Naive thymus-derived CD8-positive, alpha-beta T cell (primary cell): Measurements from ENCODE around the gene ATN1. TPM values are rescaled to one million over a fixed set of nuclear protein-coding genes. Genes with fewer than 3 reads are reported as not detected.
A peak's percentile ranks its signal among the peaks of the same experiment; 100 is the strongest.

Experiments used
- ATAC-seq, 2 donors: fragments of 150-1000 bp; cut with Tn5 transposase in 1 of 2; sonication (Bioruptor Pico), chemical (Tn5 transposase) in 1 of 2; 1 replicate in 1 of 2; 2 replicates in 1 of 2; pipeline ENCODE4 v1.10.0; 2021; ENCODE audit warnings: mild to moderate bottlenecking in 2 of 2, moderate library complexity in 2 of 2
- POLR2A ChIA-PET: fragments of 350-600 bp; sonication (Branson Sonifier 250); formaldehyde crosslinking; loops from one replicate; lab custom pipeline; 2021; ENCODE audit warnings: antibody characterized with exemption; lab: Charles Lee
- DNase-seq, 10 donors: peaks; one replicate each; pipeline versions ENCODE4 v3.0.0 to v3.0.0-alpha.2; 2020 to 2022
- H3K27ac Mint-ChIP-seq, 10 donors: one replicate each; pipeline ENCODE4 v1.8.0; 2020 to 2022; ENCODE audit warnings: mild to moderate bottlenecking in 10 of 10, mixed read lengths in 10 of 10, moderate library complexity in 4 of 10, inconsistent platforms in 1 of 10
- H3K27me3 Mint-ChIP-seq, 5 donors: one replicate each; pipeline ENCODE4 v1.8.0; 2021 to 2022; ENCODE audit warnings: mixed read lengths in 5 of 5
- H3K36me3 Mint-ChIP-seq, 3 donors: one replicate each; pipeline ENCODE4 v1.8.0; 2020 to 2022; ENCODE audit warnings: mixed read lengths in 3 of 3, mild to moderate bottlenecking in 2 of 3, inconsistent platforms in 1 of 3
- H3K4me1 Mint-ChIP-seq, 4 donors: one replicate each; pipeline ENCODE4 v1.8.0; 2021 to 2022; ENCODE audit warnings: mixed read lengths in 4 of 4
- H3K4me3 Mint-ChIP-seq, 10 donors: one replicate each; pipeline ENCODE4 v1.8.0; 2020 to 2022; ENCODE audit warnings: mild to moderate bottlenecking in 10 of 10, mixed read lengths in 10 of 10, moderate library complexity in 6 of 10, inconsistent platforms in 1 of 10
- H3K9me3 Mint-ChIP-seq, 9 donors: one replicate each; pipeline ENCODE4 v1.8.0; 2020 to 2022; ENCODE audit warnings: mixed read lengths in 9 of 9, mild to moderate bottlenecking in 3 of 9, inconsistent platforms in 1 of 9, moderate library complexity in 1 of 9
- polyA plus RNA-seq, 3 donors: library from polyadenylated mRNA; unstranded; fragments of 300-500 nt; fragmentation: Illumina TruSeq; gene quantifications; one replicate each; pipeline ENCODE4 v1.2.3, GENCODE V29; 2021
- total RNA-seq, 8 experiments: library from RNA in 2 of 8; stranded (reverse) in 2 of 8; gene quantifications; one replicate each; pipeline ENCODE4 v1.2.3 and lab custom pipeline; 2021 to 2026

The ATN1 gene
- total and polyA plus RNA-seq, 5 experiments from 2014 or later: 0.35 to 30.3 (median 1.4) TPM

- DNase-seq (peak in 1 of 10 donors; percentile 10), ATAC-seq (no peak)
- Mint-ChIP-seq H3K9me3 (no peaks in the 10 kb centered on the region), H3K4me3 (no peak overlapping the region), H3K27me3 (no peaks in the 10 kb centered on the region), H3K4me1 (peaks cover 42 to 63% (median 61%) of the 10 kb centered on the region in 4 donors), H3K27ac (peak overlapping the region; percentile 43 to 98 (median 87)), H3K36me3 (peaks cover 0 to 30% (median 0%) of the 10 kb centered on the region in 3 donors)
- POLR2A ChIA-PET: interaction anchor here (1.0 to 5.0 kb wide), 7 partner anchors 8 to 66 kb away, joined by 3 to 82 read pairs (median 8); partner anchors contain the start of genes ATN1, C12orf57, RNU7-1 and SPSB2
Measured at GRCh38 chr12:6934110-6934509, 6.4 kb downstream of the ATN1 start.

- POLR2A ChIA-PET: interaction anchor here (0.8 to 18.4 kb wide), 11 partner anchors 8 to 83 kb away, joined by 3 to 1315 read pairs (median 12); partner anchors contain the start of genes ATN1, C12orf57, CDCA3 and ENO2
- DNase-seq (peak in 1 of 10 donors; percentile 62), ATAC-seq (no peak)
- H3K27me3 Mint-ChIP-seq: no peaks in the 10 kb centered on the region
- H3K27ac Mint-ChIP-seq: peak overlapping the region; percentile 63 to 98 (median 98)
- no peaks in the 10 kb centered on the region for H3K9me3 Mint-ChIP-seq
- H3K36me3 Mint-ChIP-seq: peaks cover 0 to 32% (median 0%) of the 10 kb centered on the region in 3 donors
- H3K4me3 Mint-ChIP-seq: peak overlapping the region in 9 of 10 donors; percentile 40 to 91 (median 50)
- peaks cover 34 to 54% (median 53%) of the 10 kb centered on the region in 4 donors for H3K4me1 Mint-ChIP-seq
Measured at GRCh38 chr12:6935371-6936193, 7.8 kb downstream of the ATN1 start.

GRCh38 chr12:6936194-6936635 is 8.5 kb downstream of the ATN1 start:
- POLR2A ChIA-PET: interaction anchor here (0.6 to 18.4 kb wide), 16 partner anchors 8 to 313 kb away, joined by 3 to 1315 read pairs (median 6); partner anchors contain the start of genes ATN1, C12orf57, CDCA3 and ENO2
- peaks cover 34 to 55% (median 49%) of the 10 kb centered on the region in 4 donors for H3K4me1 Mint-ChIP-seq
- H3K4me3 Mint-ChIP-seq: peak overlapping the region; percentile 72 to 91 (median 86)
- DNase-seq: peak in 1 of 10 donors; percentile 52
- H3K27ac Mint-ChIP-seq: peak overlapping the region; percentile 91 to 98 (median 98)
- H3K9me3 Mint-ChIP-seq: no peaks in the 10 kb centered on the region
- H3K27me3 Mint-ChIP-seq: no peaks in the 10 kb centered on the region
- ATAC-seq: no peak
- H3K36me3 Mint-ChIP-seq: peaks cover 0 to 32% (median 0%) of the 10 kb centered on the region in 3 donors

GRCh38 chr12:6936636-6937480 is 9.1 kb downstream of the ATN1 start:
- POLR2A ChIA-PET: interaction anchor here (0.6 to 18.4 kb wide), 26 partner anchors 10 to 314 kb away, joined by 3 to 1315 read pairs (median 8); partner anchors contain the start of genes ATN1, CDCA3, COPS7A and EMG1
- peak overlapping the region; percentile 91 to 98 (median 98) for H3K27ac Mint-ChIP-seq
- H3K4me3 Mint-ChIP-seq: peak overlapping the region; percentile 72 to 91 (median 86)
- H3K4me1 Mint-ChIP-seq: peaks cover 34 to 55% (median 49%) of the 10 kb centered on the region in 4 donors
- H3K27me3 Mint-ChIP-seq: no peaks in the 10 kb centered on the region
- DNase-seq (peak in 9 of 10 donors; percentile 50 to 85 (median 66)), ATAC-seq (peak; percentile 34 to 38)
- peaks cover 0 to 32% (median 0%) of the 10 kb centered on the region in 3 donors for H3K36me3 Mint-ChIP-seq
- H3K9me3 Mint-ChIP-seq: no peaks in the 10 kb centered on the region

- peaks cover 29 to 53% (median 48%) of the 10 kb centered on the region in 4 donors for H3K4me1 Mint-ChIP-seq
Measured at GRCh38 chr12:6937481-6938352, 10.0 kb downstream of the ATN1 start.

GRCh38 chr12:6938353-6939190 is 10.8 kb downstream of the ATN1 start:
- Mint-ChIP-seq H3K27me3 (no peaks in the 10 kb centered on the region), H3K4me3 (peak overlapping the region in 9 of 10 donors; percentile 16 to 91 (median 79)), H3K9me3 (no peaks in the 10 kb centered on the region), H3K36me3 (peaks cover 0 to 26% (median 0%) of the 10 kb centered on the region in 3 donors), H3K4me1 (peaks cover 29 to 56% (median 50%) of the 10 kb centered on the region in 4 donors), H3K27ac (peak overlapping the region; percentile 89 to 98 (median 98))
- POLR2A ChIA-PET: interaction anchor here (0.9 to 18.4 kb wide), 22 partner anchors 8 to 249 kb away, joined by 3 to 1315 read pairs (median 10); partner anchors contain the start of genes ATN1, CDCA3, COPS7A and EMG1
- DNase-seq (peak in 1 of 10 donors; percentile 62), ATAC-seq (no peak)

More at GRCh38 chr12:6937481-6938352, 10.0 kb downstream of the ATN1 start:
- peak; percentile 85 to 93 for ATAC-seq
- Mint-ChIP-seq H3K9me3 (no peaks in the 10 kb centered on the region), H3K27me3 (no peaks in the 10 kb centered on the region), H3K27ac (peak overlapping the region; percentile 89 to 98 (median 98)), H3K4me3 (peak overlapping the region; percentile 72 to 91 (median 86)), H3K36me3 (peaks cover 0 to 30% (median 0%) of the 10 kb centered on the region in 3 donors)
- POLR2A ChIA-PET: interaction anchor here (0.8 to 18.4 kb wide), 23 partner anchors 9 to 274 kb away, joined by 3 to 1315 read pairs (median 9); partner anchors contain the start of genes ATN1, CDCA3, COPS7A and EMG1
- DNase-seq: peak; percentile 87 to 96 (median 92)

GRCh38 chr12:6939191-6939540 is 11.4 kb downstream of the ATN1 start:
- Mint-ChIP-seq H3K4me3 (peak overlapping the region in 8 of 10 donors; percentile 16 to 74 (median 52)), H3K9me3 (no peaks in the 10 kb centered on the region), H3K4me1 (peaks cover 30 to 59% (median 48%) of the 10 kb centered on the region in 4 donors), H3K27ac (peak overlapping the region; percentile 53 to 93 (median 84)), H3K36me3 (peaks cover 0 to 26% (median 0%) of the 10 kb centered on the region in 3 donors), H3K27me3 (no peaks in the 10 kb centered on the region)
- no peak for ATAC-seq
- no peak for DNase-seq
- POLR2A ChIA-PET: interaction anchor here (0.9 to 18.4 kb wide), 9 partner anchors 13 to 88 kb away, joined by 3 to 1315 read pairs (median 26); partner anchors contain the start of genes CDCA3, EMG1, ENO2 and LRRC23

GRCh38 chr12:6941267-6941666 is 13.5 kb downstream of the ATN1 start:
- H3K27ac Mint-ChIP-seq: peak overlapping the region in 5 of 10 donors; percentile 14 to 98 (median 73)
- H3K9me3 Mint-ChIP-seq: no peaks in the 10 kb centered on the region
- POLR2A ChIA-PET: interaction anchor here (0.6 to 18.4 kb wide), 6 partner anchors 15 to 28 kb away, joined by 3 to 1315 read pairs (median 13); partner anchors contain the start of genes EMG1, ENO2 and PHB2
- H3K4me1 Mint-ChIP-seq: peaks cover 24 to 61% (median 50%) of the 10 kb centered on the region in 4 donors
- DNase-seq: peak in 1 of 10 donors; percentile 62
- no peaks in the 10 kb centered on the region for H3K27me3 Mint-ChIP-seq
- H3K36me3 Mint-ChIP-seq: peaks cover 0 to 10% (median 0%) of the 10 kb centered on the region in 3 donors
- H3K4me3 Mint-ChIP-seq: no peak overlapping the region
- no peak for ATAC-seq

- peaks cover 21 to 61% (median 49%) of the 10 kb centered on the region in 4 donors for H3K4me1 Mint-ChIP-seq
- no peaks in the 10 kb centered on the region for H3K27me3 Mint-ChIP-seq
- POLR2A ChIA-PET: interaction anchor here (0.6 to 18.4 kb wide), 10 partner anchors 10 to 89 kb away, joined by 3 to 1315 read pairs (median 40); partner anchors contain the start of genes CDCA3, EMG1, ENO2 and PHB2
- peaks cover 0 to 6% (median 0%) of the 10 kb centered on the region in 3 donors for H3K36me3 Mint-ChIP-seq
- peak overlapping the region in 8 of 10 donors; percentile 14 to 100 (median 98) for H3K27ac Mint-ChIP-seq
- ATAC-seq: no peak
- DNase-seq: no peak
- H3K9me3 Mint-ChIP-seq: no peaks in the 10 kb centered on the region
- peak overlapping the region in 1 of 10 donors; percentile 23 for H3K4me3 Mint-ChIP-seq
Measured at GRCh38 chr12:6941782-6942181, 14.0 kb downstream of the ATN1 start.

GRCh38 chr12:6942331-6942665 is 14.5 kb downstream of the ATN1 start:
- Mint-ChIP-seq H3K4me3 (peak overlapping the region in 7 of 10 donors; percentile 23 to 59 (median 42)), H3K9me3 (no peaks in the 10 kb centered on the region)

More at GRCh38 chr12:6942331-6942665, 14.5 kb downstream of the ATN1 start:
- peaks cover 0 to 3% (median 0%) of the 10 kb centered on the region in 3 donors for H3K36me3 Mint-ChIP-seq
- peaks cover 22 to 62% (median 52%) of the 10 kb centered on the region in 4 donors for H3K4me1 Mint-ChIP-seq
- ATAC-seq (no peak), DNase-seq (peak in 1 of 10 donors; percentile 59)
- POLR2A ChIA-PET: interaction anchor here (0.6 to 18.4 kb wide), 12 partner anchors 8 to 203 kb away, joined by 3 to 1315 read pairs (median 30); partner anchors contain the start of genes ATN1, CDCA3, EMG1 and LRRC23
- H3K27me3 Mint-ChIP-seq: no peaks in the 10 kb centered on the region
- H3K27ac Mint-ChIP-seq: peak overlapping the region; percentile 97 to 100 (median 99)
